Activated T-cell treated with anti-CD3 and anti-CD28 coated beads, Interleukin-2, amount 50 U/mL, for 1 hour (primary cell): ENCODE data around the gene NOTCH3.

Experiments used
- DNase-seq: peaks from one replicate; pipeline ENCODE4 v3.0.0-alpha.2; 2020

NOTCH3 gene

DNA sequence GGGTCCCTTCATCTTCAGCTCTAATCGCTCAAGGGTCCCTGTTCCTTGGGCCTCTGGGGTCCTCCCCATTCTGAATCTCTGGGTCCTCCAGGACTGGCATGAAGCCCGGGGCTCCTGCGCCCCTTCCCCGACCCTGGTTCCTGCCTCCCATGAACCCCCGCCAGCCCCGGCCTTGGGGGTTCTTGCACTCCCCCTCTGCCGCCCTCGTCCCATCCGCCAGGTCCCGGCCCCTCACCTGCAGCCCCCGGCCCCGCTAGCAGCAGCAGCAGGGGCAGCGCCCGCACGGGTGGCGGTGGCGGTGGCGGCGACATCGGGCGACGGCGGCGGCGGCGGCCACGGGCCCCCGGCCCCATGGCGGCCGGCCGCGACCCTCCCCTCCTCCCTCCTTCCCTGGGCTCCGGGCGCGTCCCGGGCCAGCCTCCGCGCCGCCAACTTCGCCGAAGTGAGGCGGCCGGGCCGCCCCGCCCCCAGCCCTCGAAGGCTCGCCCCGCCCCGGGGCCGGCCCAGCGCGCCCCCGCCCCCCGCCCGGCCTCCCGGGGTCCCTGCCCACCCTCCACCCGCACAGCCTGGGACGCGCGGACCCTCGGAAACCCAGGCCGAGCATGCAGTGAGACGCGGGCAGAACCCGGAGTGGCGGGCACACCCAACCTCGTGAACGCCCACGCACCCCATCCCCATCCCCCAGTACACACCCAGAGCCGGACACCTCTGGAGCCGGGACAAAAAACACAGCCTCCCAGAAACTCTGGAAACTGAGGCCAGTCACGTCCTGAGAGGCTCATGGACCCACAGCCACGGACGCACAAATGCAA, at the start of gene NOTCH3:
Gene NOTCH3, minus strand, starts transcription at position 443 of the 812 bp plus-strand sequence. Its CDS starts 90 bp downstream, at position 353.
- no peak for DNase-seq

DNA sequence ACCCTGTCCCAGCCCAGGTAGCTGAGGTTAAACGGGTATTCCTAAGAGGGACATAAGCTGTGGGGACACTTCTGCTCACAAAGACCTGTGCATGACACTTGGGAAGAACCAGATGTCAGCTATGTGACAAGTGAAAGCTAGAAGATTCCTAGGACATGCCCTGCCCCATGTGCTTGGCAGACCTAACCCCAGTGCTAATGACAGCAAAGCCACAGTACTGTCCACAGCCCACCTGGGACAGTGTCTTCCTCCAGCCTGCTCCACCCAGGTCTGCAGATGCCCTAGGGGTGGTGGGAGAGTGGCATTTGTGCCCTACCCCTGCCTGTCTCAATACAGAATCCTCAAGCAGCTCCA, 49.8 kb upstream of the NOTCH3 start:
- DNase-seq = no peak

DNA sequence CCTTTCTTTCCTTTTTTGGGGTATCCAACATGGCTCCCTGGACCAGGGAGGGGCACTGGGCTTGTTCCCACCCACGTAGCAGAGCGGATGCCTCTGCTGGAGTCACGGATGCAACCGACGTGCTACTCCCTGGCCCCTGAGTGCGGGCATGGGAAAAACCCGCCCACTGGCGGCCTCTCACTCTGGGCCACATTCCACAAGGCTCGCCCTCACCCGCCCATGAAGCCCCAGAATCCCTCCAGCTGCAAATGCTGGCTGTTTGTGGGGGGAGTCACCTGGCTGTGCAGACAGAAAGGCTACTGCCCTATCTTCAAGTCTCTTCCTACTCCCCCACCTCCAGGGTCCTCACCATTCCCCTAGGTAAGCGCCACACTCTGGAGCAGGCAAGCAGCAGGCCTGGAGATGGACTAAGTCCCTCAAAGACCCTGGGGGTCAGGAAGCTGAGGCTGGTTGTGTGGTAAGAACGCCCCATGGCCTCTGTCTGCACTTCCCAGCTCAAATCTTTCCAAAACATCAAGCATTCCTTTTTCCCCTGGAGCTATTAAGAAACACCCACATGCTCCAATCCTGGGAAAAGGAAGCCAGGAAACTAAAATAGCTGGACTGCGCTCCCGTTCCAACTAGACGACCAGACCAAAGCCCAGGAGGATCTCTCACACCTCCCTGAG, 49.3 kb upstream of the NOTCH3 start:
- no peak for DNase-seq

DNA sequence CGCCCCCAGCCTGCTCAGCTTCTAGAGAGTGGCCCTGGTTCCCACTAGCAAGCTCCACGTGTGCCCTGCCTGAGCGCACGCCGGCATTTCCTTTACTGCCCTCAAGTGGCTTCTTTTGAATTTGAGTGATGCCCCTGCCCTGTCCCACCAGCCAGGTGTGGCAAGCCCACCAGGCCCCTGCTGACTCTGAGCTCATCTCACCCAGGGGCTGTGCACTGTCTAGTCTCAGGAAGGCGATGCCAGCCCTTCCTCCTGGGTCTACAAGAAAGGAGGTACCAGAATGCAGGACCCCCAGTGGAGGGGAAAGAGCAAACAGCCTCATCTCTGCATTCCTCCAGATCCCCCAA, 48.7 kb upstream of the NOTCH3 start:
- DNase-seq = no peak

DNA sequence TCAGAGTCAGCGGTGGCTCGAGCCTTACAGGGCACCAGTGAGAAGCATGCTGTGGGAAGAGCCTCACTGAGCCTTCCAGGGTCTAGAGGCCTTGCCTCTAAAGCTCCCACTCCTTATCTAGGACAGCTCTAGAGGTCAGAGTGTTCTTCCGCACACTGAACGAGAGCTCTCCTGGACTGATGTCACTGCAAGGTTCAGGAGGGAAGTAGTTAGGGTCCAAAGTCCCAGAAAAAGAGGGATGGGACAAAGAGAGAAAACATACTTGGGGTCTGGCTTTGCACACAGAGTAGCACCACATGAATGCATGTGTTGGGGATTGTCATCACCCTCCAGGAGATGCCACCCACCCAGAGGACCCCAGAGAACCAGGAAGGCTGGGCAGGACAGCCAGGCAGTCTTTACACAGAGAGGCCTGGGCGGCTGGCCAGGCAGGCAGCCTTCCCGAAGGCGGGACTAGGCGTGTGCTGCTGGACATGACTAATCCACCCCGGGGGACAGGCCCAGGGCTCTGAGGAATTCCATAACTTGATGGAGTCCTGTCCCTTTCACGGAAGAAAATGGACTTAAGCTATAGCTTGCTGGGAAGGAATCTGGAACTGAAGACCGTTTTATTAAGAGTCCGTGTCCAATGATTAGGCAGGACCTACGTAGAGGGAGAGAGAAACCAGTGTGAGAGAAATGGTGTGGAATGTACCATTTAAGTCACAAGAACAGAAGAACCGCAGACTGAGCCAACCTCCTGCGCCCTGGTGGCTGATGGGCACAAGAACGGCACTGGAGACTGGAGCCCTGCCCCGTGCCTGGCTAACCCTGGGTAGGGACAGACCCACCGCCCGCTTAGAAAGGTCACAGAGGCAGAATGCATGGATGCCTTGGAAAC, 48.1 kb upstream of the NOTCH3 start:
- DNase-seq = no peak

DNA sequence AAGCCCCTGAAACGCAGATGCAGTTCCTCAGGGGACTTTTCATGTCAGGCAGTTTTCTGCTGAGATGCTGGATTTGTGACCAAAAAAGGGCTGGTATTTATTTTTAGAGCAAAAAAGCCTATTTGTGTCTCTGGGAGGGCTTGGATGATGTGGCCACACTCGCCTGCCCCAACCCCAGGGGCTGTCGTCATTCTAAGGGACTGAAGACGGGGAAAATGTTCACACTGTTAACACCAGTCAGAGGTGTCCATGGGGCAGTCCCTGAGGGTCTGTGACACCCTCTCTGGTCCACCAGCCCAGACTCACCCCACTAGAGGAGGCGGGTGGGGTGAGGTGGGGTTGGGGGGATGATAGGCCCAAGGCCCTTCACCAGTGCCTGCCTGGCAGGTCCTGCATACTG, 47.3 kb upstream of the NOTCH3 start:
- no peak for DNase-seq

DNA sequence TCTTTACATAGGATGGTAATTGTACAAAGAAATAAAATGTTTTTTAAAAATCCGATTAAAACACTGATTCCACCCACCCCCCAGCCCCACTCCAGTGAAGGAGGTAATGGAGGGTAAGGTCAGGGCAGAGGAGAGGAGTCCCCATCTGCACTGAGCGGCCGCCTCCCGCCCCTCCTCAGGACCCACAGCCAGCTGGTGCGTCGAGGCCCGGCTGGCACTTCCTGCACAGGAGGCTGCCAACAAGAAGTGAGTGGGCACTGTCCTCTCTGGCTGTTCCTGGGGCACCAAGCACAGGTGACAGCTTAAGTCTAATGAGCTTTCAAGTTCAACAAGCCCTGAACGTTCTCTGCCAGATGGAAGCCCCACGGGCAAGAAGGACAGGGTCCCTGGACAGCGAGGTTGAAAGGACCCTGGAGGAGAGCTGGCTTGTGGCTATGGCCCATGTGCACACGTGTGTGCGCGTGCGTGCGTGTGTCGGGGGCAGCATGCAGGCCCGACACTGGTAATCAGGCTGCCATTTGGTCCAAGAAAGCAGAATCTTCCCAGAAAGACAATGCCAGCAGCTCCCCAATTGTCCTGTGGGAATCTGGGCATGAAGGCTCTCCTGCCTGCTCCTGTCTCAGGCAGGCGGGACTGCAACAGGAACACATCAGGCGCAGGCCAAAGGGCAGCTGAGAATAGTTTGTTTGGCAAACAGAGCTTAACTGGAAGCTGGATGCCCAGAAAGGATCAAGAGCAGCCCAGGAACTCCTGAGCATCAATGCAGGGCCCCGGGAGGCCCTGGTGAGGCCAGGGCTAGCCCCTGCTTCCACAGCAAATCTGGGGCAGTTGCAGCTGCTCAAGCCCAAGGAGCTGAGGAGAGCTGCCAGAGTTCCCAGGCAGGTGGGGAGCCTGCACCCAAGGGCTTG, 46.6 kb upstream of the NOTCH3 start:
- no peak for DNase-seq

DNA sequence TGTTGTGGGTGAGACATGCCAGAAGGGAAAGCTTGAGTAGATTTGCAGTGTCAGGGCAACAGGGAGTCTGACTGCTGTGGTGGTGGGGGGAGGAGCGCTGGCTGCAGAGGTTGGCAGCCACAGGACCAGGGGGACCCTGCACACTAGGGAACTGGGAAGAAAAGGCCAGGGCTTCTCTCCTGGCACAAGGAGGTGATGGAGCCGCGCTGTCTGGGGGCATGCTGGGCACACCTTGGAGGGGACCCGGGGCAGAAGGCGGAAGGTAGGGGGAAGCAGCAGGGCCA, 45.3 kb upstream of the NOTCH3 start:
- no peak for DNase-seq

DNA sequence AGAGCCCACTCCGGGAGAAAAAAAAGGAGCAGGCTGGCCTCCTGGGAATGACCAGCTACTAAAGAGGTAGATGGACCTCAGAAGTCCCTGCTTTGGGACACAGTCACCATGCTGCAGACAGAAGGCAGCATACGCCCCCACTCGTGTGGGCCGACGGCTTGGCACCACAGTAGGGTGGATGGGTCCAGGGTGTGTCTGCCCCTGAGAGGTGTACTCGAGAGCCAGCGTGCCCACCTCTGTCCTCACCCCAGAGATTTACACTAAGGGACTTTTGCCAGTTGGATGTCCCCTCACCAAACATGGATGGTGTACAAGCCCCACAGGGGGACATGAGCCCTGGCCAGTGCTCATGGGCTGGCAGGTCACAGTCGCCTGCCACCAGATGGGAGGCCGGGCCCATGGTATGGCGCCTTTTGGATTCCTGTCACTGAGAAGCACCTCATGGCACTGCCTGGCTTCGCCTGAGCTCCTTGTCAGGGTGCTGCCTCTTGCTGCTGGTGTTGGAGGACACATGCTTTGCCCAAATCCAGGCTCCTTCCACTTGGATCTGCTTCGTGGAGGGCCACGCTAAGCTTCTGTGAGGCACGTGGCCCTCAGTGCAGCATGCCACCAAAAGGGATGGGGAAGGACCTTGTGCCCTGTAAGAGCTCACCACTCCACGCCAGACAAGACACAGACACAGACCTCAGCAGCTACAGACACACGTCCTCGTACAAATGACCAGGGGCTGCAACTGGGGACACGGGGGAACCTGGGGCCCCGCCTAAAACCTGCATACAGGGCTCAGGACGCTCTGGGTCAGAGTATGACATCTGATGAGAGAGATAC, 44.8 kb upstream of the NOTCH3 start:
- no peak for DNase-seq

DNA sequence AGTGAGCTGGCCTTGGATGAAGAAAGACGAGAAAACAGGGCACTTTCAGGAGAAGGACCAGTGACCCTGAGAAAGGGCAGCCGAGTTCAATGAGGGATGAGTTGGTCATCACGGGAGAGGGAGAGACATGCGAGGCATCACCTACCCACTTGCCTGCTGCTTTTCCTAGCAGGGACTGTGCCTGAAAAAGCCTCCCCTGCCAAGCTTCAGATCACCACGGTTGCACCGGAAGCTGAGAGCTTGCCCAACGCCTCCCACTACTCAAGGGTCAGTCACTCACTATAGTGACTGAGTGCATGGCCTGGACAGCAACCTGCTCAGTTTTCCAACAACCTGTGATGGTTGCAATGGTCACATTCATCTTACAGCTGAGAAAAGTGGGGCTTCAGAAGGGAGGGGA, 44.0 kb upstream of the NOTCH3 start:
- no peak for DNase-seq

DNA sequence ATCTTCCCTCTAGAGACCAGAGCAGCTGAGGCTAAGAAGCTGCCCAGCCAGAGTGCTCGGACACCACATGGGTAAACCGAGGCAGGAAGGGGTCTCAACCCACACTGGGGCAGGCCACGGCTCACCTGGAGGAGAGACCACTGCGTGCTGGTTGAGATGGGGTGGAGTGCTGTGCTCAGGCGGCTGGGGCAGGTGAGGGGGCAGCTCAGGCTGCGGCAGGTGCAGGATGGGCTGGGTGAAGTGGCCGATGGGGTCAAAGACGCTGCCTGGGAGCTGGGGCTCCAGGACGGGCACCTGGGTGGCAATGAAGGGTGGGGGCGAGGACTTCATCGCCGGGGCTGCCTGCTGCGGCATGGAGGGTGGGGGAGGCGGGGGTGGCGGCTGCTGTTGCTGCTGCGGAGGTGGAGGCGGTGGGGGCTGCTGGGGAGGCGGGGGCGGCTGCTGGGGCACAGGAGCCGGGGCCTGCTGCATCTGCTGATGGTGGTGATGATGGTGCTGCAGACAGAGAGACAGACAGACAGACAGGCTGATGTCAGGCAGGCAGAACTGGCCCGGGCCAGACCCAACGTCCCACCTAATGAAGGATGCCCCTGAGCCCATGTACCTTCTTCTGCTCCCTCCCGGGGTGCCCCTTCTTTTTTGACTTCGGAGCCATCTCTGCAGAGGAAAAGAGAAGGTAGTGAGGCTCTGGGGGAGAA, 43.5 kb upstream of the NOTCH3 start:
- no peak for DNase-seq

DNA sequence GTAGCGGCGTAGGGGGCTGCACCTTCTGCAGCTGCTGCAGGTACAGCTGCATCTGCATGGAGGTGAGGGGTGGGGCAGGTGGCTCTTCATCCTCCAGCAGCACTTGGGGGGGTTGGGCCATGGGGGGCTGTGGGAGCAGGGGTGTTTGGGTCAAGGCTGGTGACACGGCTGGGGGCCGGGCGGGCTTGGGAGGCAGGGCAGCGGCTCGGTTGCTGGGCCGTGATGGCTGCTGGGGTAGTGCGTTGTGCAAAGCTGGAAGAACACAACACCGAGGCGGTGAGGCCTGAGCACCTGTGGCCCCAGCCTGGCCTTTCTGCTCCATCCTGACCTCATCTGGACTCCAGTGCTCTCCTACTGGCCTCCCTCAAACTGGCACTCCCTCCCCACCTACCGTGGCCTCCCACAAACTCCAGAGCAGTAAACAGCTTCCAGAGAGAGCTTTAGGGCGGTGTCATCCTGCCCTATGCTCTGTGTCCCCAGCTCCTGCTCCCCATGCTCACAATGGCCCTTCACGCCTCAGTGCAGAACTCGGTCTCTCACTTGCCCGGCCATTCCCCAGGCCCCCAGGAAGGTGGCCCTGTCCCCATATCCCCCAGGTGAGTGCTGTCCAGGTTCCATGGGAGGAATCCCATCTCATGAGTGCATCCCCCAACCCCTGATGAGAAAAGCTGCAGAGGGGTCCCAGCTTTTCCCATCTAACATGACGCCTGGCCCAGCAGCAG, 42.6 kb upstream of the NOTCH3 start:
- no peak for DNase-seq

DNA sequence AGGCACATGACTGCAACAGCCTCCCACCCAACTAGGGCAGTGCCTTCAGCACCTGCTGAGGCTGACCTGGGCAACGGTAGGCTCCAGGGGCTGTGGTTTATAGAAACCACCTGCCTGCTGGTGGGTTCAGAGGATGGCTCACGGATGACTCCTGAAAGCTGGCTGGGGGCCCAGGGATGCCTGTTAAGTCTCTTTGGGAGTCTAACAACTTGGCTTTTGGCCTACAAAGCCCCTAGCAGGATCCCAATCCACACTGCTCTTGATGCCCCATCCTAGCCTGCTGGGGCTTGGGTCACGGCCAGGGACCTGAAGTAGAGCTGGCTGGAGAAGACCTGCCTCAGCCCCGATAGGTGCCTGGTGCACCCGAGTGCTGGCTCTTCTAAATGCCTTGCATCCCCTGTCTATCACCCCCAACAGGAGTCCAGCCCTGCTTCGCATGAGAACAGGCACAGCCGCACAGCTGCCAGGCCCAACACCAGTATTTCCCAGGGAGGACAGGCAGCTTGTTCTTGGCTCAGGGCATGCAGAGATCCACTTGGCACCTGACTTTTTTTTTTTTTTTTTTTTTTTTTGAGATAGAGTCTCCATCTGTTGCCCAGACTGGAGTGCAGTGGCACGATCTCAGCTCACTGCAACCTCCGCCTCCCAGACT, 40.6 kb upstream of the NOTCH3 start:
- DNase-seq = no peak

DNA sequence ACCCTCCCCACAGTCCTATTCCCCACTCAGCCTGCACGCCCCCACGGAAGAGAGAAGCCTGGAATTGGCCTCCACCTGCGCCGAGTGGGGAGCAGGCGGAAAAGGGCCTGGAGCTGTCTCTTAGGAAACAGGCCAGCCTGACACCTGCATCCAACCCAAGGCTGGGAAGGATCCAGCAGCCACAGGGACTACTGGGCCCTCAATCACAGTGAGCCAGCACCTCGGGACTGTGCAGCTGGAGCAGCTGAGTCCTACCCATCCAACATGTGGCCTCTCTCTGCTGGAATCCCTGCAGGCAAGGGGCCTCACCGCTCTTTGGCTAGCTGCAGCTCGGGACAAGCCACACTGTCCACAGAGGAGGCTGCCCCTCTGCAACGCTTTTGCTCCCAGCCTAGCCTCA, 39.7 kb upstream of the NOTCH3 start:
- DNase-seq = no peak

DNA sequence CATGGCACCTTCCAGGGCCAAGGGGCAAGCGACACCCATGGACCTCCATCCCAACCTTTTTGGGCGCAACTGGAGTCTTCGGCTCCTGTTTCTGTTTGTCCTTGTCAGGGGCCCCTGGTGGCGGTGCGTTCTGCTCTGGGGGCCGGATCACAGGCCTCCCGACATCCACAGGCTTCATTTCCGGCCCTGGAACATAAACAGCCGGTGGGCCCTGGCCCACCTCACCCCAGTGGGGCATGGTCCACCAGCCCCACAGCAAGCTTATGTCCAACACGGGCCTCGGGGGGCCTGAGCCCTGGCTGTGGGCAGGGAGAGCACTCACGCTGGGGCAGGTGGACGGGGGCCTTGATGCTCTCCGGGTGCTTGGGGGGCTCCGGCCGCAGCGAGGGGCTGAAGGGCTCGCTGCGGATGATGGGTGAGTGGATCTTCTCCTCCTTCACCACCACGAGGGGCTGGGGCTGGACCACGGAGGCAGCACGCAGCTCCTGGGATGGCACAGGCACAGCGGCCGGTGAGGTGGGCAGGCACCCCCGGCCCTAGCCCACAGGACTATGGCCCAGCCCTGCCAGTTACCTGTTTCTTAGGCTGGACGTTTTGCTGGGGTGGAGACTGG, 38.6 kb upstream of the NOTCH3 start:
- DNase-seq = no peak

DNA sequence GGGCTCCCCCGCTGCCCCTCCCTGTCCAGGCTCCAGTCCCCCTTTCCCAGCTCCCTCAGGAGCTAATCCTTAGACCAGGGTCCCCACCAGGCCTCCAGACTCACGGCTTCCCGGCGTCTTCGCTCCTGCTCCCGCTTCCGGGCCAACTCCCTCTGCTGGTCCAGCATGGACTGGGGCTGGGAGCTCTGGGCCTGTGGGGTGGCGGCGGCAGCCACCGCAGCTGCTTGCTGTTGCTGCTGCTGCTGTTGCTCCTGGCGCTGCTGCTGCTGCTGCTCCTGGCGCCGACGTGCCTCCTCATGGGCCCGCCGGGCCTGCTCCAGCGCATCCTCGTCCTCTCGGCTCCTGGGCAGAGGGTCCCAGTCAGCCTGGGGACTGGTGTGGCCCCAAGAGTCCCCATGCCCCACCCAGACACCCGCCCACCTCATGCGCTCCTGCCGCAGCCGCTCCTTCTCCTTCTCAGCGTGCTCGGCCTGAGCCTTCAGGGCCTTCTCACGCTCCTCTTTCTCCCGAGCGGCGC, 37.9 kb upstream of the NOTCH3 start:
- no peak for DNase-seq

DNA sequence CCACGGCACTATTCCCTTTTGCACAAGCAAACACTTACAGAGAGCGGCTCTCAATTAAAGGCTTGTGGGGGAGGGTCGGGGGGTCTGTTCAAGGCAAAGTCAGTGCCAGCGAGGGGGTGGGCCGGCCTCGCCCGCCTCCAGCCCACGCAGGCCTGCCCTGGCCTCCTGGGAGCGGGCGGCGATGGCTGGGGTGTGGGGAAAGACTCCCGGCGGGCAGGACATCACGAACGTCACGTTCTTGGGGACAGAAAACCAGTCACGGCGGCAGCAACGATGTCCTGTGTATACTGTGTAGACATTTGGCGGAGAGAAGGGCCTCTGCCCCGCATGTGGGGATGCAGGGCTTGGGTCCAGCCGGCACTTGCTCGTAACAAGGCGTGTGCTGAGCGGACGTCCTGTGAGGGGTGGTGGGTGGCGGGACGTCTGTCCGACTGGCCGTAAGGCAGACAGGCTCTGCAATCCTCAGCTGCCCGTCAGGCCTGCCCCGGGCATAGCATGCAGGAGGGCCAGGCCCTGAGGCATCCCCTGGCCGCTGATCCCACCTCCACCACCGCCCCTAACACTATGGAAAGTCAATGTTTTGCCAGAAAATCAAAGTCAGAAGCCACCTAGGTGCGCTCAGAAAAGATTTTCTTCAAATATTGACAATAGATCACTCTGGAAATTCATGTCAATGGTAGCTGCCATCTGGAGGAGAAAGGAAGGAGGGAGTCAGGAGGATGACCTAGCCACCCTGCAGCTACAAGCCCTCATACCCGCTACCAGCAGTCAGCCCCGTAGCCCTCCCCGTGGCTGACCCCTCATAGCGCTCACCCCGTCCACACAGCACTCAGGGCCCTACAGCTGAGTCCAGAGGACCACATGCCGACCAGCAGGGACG, 37.2 kb upstream of the NOTCH3 start:
- no peak for DNase-seq

DNA sequence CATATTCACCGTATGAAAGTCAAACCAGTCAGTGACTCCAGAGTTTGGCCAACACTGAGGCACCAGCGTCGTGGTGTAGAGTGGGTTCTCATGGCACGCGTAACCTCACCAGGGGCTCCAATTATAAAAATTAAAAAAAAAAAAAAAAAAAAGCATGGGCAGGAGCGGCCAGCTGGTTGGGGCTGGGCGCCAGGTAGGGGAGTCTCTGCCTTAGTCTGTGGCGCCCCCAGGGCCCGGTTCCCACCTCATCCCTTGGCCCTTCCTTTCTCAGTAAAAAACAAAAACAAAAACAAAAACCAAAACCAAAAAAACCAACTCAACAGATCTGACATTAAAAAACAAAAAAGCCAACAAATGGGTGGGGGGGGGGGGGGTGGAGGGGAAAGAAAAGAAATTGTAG, 36.1 kb upstream of the NOTCH3 start:
- no peak for DNase-seq
